ENCODE measurements around the gene FTO. TPM values are rescaled to one million over a fixed set of nuclear protein-coding genes. Genes with fewer than 3 reads are reported as not detected.

Gene FTO
- total RNA-seq, 1 donor from 2014 or later = 50.2 TPM

DNA sequence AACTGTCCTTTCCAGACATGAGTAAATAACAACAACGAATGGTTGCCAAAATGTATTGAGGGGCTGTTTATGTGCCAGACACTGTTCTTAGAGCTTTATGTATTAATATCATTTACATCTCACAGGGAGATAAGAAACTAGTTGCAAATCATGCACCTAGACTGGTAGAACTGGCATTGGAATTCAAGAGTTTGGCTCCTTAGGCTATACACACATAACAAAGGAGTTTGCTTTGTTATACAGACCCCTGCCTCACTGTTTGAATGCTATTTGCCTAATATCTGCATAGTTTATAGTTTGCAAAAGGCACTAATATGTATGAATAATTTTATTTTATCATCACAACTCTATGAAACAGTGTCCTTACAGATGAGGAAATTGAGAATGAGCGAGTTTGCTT lies 100.0 kb downstream of the FTO start:
- TF ChIP-seq, protein P1, sequence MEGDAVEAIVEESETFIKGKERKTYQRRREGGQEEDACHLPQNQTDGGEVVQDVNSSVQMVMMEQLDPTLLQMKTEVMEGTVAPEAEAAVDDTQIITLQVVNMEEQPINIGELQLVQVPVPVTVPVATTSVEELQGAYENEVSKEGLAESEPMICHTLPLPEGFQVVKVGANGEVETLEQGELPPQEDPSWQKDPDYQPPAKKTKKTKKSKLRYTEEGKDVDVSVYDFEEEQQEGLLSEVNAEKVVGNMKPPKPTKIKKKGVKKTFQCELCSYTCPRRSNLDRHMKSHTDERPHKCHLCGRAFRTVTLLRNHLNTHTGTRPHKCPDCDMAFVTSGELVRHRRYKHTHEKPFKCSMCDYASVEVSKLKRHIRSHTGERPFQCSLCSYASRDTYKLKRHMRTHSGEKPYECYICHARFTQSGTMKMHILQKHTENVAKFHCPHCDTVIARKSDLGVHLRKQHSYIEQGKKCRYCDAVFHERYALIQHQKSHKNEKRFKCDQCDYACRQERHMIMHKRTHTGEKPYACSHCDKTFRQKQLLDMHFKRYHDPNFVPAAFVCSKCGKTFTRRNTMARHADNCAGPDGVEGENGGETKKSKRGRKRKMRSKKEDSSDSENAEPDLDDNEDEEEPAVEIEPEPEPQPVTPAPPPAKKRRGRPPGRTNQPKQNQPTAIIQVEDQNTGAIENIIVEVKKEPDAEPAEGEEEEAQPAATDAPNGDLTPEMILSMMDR (IDR thresholded peaks at IDR 0.05) = no peak
- Histone ChIP-seq H3K27me3 (no peaks in the 10 kb centered on the region), H3K4me1 (no peaks in the 10 kb centered on the region), H3K9me3 (peaks cover 0 to 10% of the 10 kb centered on the region in 2 donors), H3K4me3 (no peak overlapping the region), H3K36me3 (no peaks in the 10 kb centered on the region), H3K27ac (no peak overlapping the region)
- no peak for DNase-seq (ENCODE audit: low spot score in 2 of 2)
- intact Hi-C loops (cut with DNase I) = no loop called here

DNA sequence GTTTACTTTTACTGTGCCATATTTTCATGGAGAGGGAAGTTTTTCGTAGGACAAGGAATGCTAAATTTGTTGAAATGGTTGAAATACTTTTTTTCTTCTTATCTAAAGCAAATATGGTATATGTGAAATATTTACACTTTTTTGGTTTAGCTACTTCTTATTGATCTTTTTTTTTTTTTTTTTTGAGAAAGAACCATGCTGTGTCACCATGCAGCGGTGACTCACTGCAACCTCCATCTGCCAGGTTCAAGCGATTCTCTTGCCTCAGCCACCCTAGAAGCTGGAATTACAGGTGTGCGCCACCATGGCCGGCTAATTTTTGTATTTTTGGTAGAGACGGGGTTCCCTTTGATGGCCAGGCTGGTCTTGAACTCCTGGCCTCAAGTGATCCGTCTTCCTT lies 100.5 kb downstream of the FTO start:
- TF ChIP-seq, protein P1 (IDR thresholded peaks at IDR 0.05) = no peak
- Histone ChIP-seq H3K27ac (no peak overlapping the region), H3K4me3 (no peak overlapping the region), H3K9me3 (peaks cover 0 to 10% of the 10 kb centered on the region in 2 donors), H3K4me1 (no peaks in the 10 kb centered on the region), H3K36me3 (no peaks in the 10 kb centered on the region), H3K27me3 (no peaks in the 10 kb centered on the region)
- intact Hi-C loops (cut with DNase I) = no loop called here
- no peak for DNase-seq (ENCODE audit: low spot score in 2 of 2)

GRCh38 chr16:53805113-53805512 lies 101.2 kb downstream of the FTO start:
- Histone ChIP-seq H3K36me3 (no peaks in the 10 kb centered on the region), H3K4me1 (no peaks in the 10 kb centered on the region), H3K4me3 (no peak overlapping the region), H3K27ac (no peak overlapping the region), H3K9me3 (peaks cover 0 to 10% of the 10 kb centered on the region in 2 donors), H3K27me3 (no peaks in the 10 kb centered on the region)
- TF ChIP-seq, protein P1 (IDR thresholded peaks at IDR 0.05) = no peak
- intact Hi-C loops (cut with DNase I) = no loop called here
- no peak for DNase-seq (ENCODE audit: low spot score in 2 of 2)

GRCh38 chr16:53805752-53806151 lies 101.8 kb downstream of the FTO start:
- Histone ChIP-seq H3K27ac (no peak overlapping the region), H3K4me3 (no peak overlapping the region), H3K4me1 (no peaks in the 10 kb centered on the region), H3K36me3 (peaks cover 0 to 6% of the 10 kb centered on the region in 2 donors), H3K27me3 (no peaks in the 10 kb centered on the region), H3K9me3 (peaks cover 0 to 5% of the 10 kb centered on the region in 2 donors)
- DNase-seq (ENCODE audit: low spot score in 2 of 2) = no peak
- intact Hi-C loops (cut with DNase I) = no loop called here
- TF ChIP-seq, protein P1 (IDR thresholded peaks at IDR 0.05) = no peak

DNA sequence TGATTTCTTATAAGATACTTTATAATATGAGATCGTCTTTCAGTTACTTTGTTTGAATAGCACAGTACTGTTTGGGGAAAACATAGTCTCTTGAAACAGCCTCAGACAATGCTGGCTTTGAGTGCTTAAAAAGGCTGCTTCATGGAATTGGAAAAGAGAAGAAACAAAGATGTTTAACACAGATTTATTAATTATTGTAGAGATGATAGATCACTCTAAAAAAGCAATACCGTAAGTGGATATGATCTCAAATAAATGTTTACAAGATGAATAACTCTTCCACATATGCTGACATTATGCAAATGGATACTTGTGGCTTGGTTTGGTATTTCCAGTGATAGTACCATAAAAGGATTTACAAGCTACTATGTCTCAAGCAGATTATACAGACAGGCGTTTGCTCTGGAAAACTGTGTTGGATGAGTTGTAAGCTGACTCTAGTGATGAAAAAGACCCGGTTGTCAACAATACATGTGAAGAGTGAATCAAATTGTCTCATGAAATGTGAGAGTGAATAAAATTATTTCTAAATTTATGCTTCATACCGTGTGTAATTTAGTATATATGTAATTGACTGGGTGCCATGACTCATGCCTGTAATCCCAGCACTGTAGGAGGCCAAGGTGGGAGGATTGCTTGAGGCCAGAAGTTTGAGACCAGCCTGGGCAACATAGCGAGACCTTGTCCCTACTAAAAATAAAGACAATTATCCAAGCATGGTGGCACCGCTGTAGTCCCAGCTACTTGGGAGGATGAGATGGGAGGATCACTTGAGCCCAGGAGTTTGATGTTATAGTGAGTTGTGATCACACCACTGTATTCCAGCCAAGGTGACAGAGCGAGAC lies 105.4 kb downstream of the FTO start:
- DNase-seq (ENCODE audit: low spot score in 2 of 2) = no peak
- intact Hi-C loops (cut with DNase I) = no loop called here
- Histone ChIP-seq H3K4me1 (no peaks in the 10 kb centered on the region), H3K27me3 (no peaks in the 10 kb centered on the region), H3K36me3 (peaks cover 9 to 35% of the 10 kb centered on the region in 2 donors), H3K27ac (no peak overlapping the region), H3K4me3 (no peak overlapping the region), H3K9me3 (no peaks in the 10 kb centered on the region)
- TF ChIP-seq, protein P1 (IDR thresholded peaks at IDR 0.05) = no peak
